ENCODE data around the gene EIF5B. TPM values are rescaled to one million over a fixed set of nuclear protein-coding genes. Genes with fewer than 3 reads are reported as not detected.

EIF5B gene
- total and polyA plus RNA-seq, 2 experiments from 2014 or later = 34.2 to 108 TPM

DNA sequence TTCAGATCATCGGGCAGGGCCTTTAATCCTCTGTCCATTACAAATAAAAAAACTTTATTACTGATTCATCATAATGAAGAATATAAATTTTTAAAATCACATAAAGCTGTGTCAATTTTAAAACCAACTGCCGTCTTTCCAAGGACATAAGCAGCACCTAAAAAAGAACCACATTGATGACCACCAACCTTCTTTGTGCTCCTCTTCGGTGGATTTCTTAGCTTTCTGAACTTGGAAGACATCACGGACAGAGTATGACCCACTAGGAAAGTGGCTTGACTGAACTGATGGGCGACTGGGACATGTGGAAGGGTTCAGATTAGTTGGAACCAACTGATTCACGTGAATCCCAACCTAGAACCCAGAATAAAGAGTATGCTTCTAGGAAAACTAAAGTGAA is 68.9 kb downstream of the EIF5B start:
- DNase-seq (ENCODE audit: low spot score) (no peak), ATAC-seq (no peak)
- Histone ChIP-seq H3K4me1 (ENCODE audit: insufficient read depth) (no peaks in the 10 kb centered on the region), H3K36me3 (ENCODE audit: insufficient read depth) (peaks cover 31% of the 10 kb centered on the region), H3K79me2 (replicated peaks; ENCODE audit: insufficient read depth) (no peaks in the 10 kb centered on the region), H2AFZ (no peak overlapping the region), H3K27ac (ENCODE audit: low read depth) (no peak overlapping the region), H4K20me1 (replicated peaks; ENCODE audit: insufficient read depth) (no peaks in the 10 kb centered on the region), H3K9me2 (ENCODE audit: insufficient read depth) (no peaks in the 10 kb centered on the region), H3K4me3 (no peak overlapping the region), H3K4me2 (no peak overlapping the region), H3F3A (replicated peaks; ENCODE audit: low read depth) (no peaks in the 10 kb centered on the region), H3K27me3 (ENCODE audit: insufficient read depth) (no peaks in the 10 kb centered on the region)
- Mint-ChIP-seq H3K36me3 (ENCODE audit: low read depth) (peaks cover 75% of the 10 kb centered on the region), H3K9me3 (no peaks in the 10 kb centered on the region), H3K27ac (no peak overlapping the region), H3K4me3 (no peak overlapping the region), H3K27me3 (ENCODE audit: insufficient read depth, low read depth, poor library complexity) (peaks cover 9% of the 10 kb centered on the region), H3K4me1 (peaks cover 24% of the 10 kb centered on the region)
- TF ChIP-seq EZH2 (IDR thresholded peaks at IDR 0.05; ENCODE audit: low read depth, unreplicated experiment) (no peak), POLR2AphosphoS5 (IDR thresholded peaks at IDR 0.05; ENCODE audit: low read depth) (no peak; the same call in 1 of the 2 replicates), ZNF114 (CRISPR knock-in tag; IDR thresholded peaks at IDR 0.05) (no peak)

DNA sequence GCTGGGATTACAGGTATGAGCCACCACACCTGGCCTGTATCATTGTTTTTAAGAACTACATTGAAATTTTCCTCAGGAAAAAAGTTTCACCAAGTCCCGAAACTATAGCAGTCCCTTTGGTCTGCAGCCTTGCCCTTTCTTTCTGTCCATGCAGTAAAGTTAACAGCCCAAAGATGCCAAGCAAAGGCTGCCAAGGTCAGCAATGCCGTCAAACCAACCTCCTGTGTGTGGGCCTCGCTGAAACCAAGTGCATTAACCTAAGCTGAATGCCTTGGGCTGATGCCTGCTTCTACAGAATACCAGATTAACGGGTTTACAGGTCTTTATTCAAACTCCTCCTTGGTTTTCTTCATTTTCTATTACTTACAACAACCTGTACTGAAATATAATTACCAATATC is 73.1 kb downstream of the EIF5B start:
- H2AFZ ChIP-seq = no peak overlapping the region
- no peak overlapping the region for H3K4me2 ChIP-seq
- H4K20me1 ChIP-seq (replicated peaks; ENCODE audit: insufficient read depth) = no peaks in the 10 kb centered on the region
- Mint-ChIP-seq H3K27me3 (ENCODE audit: insufficient read depth, low read depth, poor library complexity) (peaks cover 2% of the 10 kb centered on the region), H3K4me3 (no peak overlapping the region), H3K27ac (no peak overlapping the region), H3K9me3 (no peaks in the 10 kb centered on the region), H3K36me3 (ENCODE audit: low read depth) (peaks cover 73% of the 10 kb centered on the region), H3K4me1 (no peaks in the 10 kb centered on the region; the same call in 2 of the 3 replicates)
- H3K9me2 ChIP-seq (ENCODE audit: insufficient read depth) = no peaks in the 10 kb centered on the region
- H3K79me2 ChIP-seq (replicated peaks; ENCODE audit: insufficient read depth) = no peaks in the 10 kb centered on the region
- no peaks in the 10 kb centered on the region for H3K4me1 ChIP-seq (ENCODE audit: insufficient read depth)
- TF ChIP-seq, protein P1, sequence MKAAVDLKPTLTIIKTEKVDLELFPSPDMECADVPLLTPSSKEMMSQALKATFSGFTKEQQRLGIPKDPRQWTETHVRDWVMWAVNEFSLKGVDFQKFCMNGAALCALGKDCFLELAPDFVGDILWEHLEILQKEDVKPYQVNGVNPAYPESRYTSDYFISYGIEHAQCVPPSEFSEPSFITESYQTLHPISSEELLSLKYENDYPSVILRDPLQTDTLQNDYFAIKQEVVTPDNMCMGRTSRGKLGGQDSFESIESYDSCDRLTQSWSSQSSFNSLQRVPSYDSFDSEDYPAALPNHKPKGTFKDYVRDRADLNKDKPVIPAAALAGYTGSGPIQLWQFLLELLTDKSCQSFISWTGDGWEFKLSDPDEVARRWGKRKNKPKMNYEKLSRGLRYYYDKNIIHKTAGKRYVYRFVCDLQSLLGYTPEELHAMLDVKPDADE (IDR thresholded peaks at IDR 0.05) = no peak
- TF ChIP-seq EZH2 (IDR thresholded peaks at IDR 0.05; ENCODE audit: low read depth, unreplicated experiment) (no peak), CREB1 (CRISPR knock-in tag; IDR thresholded peaks at IDR 0.05; ENCODE audit: low read depth) (no peak), REST (IDR thresholded peaks at IDR 0.05; ENCODE audit: unreplicated experiment) (no peak), POLR2AphosphoS5 (IDR thresholded peaks at IDR 0.05; ENCODE audit: low read depth) (no peak)
- TF ChIP-seq, protein P2, sequence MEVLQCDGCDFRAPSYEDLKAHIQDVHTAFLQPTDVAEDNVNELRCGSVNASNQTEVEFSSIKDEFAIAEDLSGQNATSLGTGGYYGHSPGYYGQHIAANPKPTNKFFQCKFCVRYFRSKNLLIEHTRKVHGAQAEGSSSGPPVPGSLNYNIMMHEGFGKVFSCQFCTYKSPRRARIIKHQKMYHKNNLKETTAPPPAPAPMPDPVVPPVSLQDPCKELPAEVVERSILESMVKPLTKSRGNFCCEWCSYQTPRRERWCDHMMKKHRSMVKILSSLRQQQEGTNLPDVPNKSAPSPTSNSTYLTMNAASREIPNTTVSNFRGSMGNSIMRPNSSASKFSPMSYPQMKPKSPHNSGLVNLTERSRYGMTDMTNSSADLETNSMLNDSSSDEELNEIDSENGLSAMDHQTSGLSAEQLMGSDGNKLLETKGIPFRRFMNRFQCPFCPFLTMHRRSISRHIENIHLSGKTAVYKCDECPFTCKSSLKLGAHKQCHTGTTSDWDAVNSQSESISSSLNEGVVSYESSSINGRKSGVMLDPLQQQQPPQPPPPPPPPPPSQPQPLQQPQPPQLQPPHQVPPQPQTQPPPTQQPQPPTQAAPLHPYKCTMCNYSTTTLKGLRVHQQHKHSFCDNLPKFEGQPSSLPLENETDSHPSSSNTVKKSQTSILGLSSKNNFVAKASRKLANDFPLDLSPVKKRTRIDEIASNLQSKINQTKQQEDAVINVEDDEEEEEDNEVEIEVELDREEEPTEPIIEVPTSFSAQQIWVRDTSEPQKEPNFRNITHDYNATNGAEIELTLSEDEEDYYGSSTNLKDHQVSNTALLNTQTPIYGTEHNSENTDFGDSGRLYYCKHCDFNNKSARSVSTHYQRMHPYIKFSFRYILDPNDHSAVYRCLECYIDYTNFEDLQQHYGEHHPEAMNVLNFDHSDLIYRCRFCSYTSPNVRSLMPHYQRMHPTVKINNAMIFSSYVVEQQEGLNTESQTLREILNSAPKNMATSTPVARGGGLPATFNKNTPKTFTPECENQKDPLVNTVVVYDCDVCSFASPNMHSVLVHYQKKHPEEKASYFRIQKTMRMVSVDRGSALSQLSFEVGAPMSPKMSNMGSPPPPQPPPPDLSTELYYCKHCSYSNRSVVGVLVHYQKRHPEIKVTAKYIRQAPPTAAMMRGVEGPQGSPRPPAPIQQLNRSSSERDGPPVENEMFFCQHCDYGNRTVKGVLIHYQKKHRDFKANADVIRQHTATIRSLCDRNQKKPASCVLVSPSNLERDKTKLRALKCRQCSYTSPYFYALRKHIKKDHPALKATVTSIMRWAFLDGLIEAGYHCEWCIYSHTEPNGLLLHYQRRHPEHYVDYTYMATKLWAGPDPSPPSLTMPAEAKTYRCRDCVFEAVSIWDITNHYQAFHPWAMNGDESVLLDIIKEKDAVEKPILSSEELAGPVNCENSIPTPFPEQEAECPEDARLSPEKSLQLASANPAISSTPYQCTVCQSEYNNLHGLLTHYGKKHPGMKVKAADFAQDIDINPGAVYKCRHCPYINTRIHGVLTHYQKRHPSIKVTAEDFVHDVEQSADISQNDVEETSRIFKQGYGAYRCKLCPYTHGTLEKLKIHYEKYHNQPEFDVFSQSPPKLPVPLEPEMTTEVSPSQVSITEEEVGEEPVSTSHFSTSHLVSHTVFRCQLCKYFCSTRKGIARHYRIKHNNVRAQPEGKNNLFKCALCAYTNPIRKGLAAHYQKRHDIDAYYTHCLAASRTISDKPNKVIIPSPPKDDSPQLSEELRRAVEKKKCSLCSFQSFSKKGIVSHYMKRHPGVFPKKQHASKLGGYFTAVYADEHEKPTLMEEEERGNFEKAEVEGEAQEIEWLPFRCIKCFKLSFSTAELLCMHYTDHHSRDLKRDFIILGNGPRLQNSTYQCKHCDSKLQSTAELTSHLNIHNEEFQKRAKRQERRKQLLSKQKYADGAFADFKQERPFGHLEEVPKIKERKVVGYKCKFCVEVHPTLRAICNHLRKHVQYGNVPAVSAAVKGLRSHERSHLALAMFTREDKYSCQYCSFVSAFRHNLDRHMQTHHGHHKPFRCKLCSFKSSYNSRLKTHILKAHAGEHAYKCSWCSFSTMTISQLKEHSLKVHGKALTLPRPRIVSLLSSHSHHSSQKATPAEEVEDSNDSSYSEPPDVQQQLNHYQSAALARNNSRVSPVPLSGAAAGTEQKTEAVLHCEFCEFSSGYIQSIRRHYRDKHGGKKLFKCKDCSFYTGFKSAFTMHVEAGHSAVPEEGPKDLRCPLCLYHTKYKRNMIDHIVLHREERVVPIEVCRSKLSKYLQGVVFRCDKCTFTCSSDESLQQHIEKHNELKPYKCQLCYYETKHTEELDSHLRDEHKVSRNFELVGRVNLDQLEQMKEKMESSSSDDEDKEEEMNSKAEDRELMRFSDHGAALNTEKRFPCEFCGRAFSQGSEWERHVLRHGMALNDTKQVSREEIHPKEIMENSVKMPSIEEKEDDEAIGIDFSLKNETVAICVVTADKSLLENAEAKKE (CRISPR knock-in tag; IDR thresholded peaks at IDR 0.05) = no peak
- ATAC-seq (no peak), DNase-seq (ENCODE audit: low spot score) (no peak)
- peaks cover 28% of the 10 kb centered on the region for H3K36me3 ChIP-seq (ENCODE audit: insufficient read depth)
- no peaks in the 10 kb centered on the region for H3F3A ChIP-seq (replicated peaks; ENCODE audit: low read depth)
- H3K27me3 ChIP-seq (ENCODE audit: insufficient read depth) = no peaks in the 10 kb centered on the region
- no peak overlapping the region for H3K4me3 ChIP-seq
- no peak overlapping the region for H3K27ac ChIP-seq (ENCODE audit: low read depth)
